T47D (cell line): Measurements from ENCODE around the gene FAM78B.

Source experiments
- DNase-seq, 2 experiments: peaks; one replicate each; pipeline versions ENCODE4 v3.0.0 to v3.0.0-alpha.2; 2011 to 2012; ENCODE audit warnings: low read depth in 1 of 2, low spot score in 1 of 2
- JUND ChIP-seq: IDR thresholded peaks from 2 replicates; pipeline ENCODE4 v1.6.1; 2012; ENCODE audit warnings: low read depth
- in situ Hi-C: cut with HindIII; loops from 2 replicates; pipeline ENCODE4 v1.10.0; 2016; ENCODE audit warnings: low sequenced_read_pairs, low pct_unique_long_range_greater_than_20kb

FAM78B gene

DNA sequence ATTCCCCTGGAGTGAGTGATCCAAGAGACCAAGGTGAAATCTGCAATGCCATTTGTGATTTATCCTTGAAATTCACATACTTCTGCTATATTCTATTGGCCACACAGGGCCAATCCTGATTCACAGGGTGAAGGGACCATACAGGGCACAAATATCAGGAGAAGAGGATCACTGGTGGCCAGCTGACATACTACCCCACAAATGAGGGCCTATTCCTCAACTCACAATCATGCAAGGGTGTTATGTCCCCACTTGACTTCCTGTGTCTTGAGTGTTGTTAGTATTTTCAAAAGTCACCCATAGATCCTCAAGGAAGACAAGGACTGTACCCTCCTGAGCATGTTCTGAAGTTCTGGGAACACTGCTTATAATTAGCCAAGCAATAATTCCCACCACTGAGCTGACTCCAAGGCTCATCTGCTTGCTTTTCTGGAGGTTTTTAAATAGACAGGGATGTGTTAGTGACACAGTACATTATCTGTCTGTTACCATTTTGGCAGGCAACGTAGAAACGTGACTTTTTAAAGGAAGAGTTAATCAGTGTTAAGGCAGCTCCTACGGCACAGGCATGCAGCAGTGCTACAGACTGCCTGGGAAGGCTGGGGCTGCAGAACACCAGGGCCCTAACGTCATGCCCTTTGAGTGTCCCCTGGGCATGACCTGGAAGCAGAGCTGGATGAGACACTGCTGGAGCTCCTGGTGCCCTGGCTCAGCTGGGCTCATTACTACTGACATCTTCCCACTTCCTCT lies 137.4 kb downstream of the FAM78B start:
- no peak for DNase-seq
- in situ Hi-C loops, result no loop called here

DNA sequence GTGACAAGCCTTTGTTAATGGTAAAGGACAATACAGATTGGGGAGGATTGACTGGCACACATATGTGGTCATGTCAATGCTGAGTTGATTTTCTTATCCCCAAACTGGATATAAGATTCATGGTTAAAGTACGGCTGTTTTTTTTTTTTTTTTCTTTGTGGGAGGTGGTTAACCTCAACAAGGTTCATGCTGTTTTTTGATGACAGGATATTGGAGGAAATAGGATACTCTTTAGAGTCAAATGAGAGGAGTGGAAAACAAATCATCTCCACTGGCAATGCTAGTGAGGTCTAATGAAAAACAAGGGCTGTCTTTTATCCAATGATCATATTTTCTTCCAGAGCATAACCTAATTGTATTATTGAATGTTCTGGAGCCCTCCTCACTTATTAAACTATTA lies 140.2 kb downstream of the FAM78B start:
- no peak for TF ChIP-seq JUND
- in situ Hi-C loops, result no loop called here
- DNase-seq, result no peak

More for the DNA sequence above, 137.4 kb downstream of the FAM78B start:
- TF ChIP-seq JUND, result no peak

DNA sequence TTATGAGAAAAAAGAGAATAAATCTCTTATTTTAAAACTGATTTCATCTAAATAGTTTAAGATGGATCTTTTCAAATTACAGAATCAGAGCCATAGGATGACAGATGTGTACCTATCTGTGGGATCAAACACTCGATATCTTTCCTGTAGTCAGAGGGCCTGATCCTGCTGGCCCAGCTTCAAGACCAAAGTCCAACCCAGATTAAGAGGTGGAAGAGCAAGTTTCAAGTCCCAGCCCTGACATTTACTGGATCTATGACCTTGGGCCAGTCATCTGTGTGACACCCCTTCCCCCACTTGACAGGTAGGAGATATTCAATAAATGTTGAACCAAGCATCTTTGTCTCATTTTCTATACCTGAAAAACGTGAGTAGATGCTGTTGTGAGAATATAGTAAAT lies 140.7 kb downstream of the FAM78B start:
- no peak for TF ChIP-seq JUND
- DNase-seq, result no peak
- in situ Hi-C loops, result no loop called here

DNA sequence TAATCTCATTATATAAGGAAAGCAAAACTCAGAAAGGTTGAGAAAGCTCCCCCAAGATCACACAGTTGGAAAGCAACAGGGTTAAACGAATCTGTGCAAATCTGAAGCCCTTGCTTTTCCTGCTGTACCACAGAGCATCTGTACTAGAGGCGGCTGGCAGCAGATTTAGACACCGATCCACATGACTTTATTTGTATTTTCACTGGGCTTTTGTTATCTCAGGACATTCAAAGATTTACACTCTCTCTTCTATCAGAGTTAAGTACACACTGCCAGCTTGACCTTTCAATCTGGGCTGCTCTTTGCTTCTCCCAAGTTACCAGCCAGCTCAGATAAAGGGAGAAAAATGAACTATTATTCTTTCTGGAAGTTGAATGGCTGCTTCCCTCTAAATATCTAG lies 146.6 kb downstream of the FAM78B start:
- in situ Hi-C loops, result no loop called here
- DNase-seq, result no peak
- TF ChIP-seq JUND, result no peak
